HL-60/S4 treated with retinoic acid at 250 ng/mL for 4 days and 3 days (cell line): ENCODE results near the gene DPAGT1.

Source experiments
- in situ Hi-C: fragments of 300-500 bp; cut with MboI; formaldehyde crosslinking; loops from 2 replicates; pipeline ENCODE4 v1.7.0; 2022; ENCODE audit warnings: low sequenced_read_pairs

The DPAGT1 gene

DNA sequence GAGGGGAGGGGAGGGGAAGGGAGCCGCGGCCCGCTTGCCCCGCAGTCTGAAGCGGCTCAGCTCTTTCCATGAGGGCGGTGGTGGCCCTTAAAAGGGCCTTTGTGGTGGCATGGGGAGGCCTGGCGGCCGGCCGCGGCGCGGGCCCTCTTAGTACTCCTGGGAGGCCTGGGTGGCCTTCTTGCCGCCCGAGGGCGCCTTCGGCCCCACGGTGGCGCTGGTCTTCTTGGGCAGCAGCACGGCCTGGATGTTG, 6.9 kb downstream of the DPAGT1 start:
- in situ Hi-C loops = no loop called here

DNA sequence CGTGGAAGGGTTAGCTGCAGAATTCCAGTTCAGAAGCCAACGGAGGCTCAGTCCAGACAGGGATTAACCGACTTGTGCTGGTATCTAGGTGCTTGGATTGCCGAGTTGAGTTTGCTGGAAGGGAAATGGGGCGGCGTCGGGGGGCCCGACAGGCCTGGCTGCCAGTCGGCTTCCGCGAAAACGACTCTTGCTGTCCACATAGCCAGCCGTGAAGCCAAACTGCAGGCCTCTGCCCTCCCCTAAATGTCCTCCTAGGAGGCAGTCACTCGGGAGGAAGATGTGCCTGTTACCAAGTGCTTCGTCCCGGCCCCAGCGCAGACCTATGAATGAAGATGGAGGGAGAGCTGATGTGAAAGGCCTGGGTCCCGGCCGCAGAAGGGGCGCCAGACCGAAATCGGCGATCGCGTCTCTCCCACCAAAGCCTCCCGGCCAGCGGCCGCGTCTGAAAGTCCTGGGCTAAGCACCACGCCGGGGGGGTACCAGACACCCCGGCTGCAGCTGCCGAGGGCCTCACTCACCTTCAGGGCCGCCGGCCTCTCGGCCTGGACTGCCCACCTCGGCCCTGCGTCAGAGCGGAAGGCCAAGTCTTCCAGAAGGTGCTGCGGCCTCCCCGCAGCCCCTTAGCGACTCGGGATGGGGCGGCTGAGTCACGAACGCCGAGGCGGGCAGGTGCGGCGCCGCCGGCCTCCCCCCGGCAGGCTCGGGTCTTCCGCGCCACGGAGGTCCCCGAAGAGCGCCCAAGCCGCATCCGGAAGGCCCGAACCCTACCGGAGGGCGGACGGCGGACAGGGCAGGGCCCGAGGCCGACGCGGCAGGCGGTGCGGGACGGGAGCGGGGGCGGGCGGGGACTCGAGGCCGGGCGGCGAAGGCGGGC, 7.5 kb downstream of the DPAGT1 start:
- in situ Hi-C loops = no loop called here

DNA sequence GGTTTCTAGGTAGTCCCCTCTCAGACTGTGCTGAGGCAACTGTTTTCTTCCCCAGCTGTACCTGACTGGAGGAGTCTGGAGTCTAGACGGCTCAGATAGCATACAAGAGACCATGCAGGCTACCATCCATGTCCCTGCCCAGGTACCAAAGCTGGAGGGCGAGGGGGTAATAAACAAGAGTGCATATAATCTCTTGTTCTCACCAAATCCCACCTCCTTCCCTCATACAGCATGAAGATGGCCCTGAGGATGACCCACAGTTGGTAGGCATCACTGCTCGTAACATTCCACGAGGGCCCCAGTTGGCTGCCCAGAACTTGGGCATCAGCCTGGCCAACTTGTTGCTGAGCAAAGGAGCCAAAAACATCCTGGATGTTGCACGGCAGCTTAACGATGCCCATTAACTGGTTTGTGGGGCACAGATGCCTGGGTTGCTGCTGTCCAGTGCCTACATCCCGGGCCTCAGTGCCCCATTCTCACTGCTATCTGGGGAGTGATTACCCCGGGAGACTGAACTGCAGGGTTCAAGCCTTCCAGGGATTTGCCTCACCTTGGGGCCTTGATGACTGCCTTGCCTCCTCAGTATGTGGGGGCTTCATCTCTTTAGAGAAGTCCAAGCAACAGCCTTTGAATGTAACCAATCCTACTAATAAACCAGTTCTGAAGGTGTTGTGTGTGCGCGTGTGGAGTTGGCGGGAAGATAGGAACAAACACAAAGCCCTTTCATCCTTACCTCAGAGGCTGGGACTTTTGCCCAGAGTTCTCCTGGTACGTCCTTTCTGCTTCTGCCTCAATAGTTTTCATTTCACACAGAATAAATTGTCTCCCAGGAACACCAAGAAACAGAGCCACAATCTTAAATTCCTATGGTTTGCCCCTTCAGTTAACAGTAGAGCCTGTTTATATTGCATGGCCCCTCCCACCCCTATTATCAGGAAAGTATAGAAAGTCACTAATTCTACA, 8.5 kb downstream of the DPAGT1 start:
- in situ Hi-C loops = no loop called here

DNA sequence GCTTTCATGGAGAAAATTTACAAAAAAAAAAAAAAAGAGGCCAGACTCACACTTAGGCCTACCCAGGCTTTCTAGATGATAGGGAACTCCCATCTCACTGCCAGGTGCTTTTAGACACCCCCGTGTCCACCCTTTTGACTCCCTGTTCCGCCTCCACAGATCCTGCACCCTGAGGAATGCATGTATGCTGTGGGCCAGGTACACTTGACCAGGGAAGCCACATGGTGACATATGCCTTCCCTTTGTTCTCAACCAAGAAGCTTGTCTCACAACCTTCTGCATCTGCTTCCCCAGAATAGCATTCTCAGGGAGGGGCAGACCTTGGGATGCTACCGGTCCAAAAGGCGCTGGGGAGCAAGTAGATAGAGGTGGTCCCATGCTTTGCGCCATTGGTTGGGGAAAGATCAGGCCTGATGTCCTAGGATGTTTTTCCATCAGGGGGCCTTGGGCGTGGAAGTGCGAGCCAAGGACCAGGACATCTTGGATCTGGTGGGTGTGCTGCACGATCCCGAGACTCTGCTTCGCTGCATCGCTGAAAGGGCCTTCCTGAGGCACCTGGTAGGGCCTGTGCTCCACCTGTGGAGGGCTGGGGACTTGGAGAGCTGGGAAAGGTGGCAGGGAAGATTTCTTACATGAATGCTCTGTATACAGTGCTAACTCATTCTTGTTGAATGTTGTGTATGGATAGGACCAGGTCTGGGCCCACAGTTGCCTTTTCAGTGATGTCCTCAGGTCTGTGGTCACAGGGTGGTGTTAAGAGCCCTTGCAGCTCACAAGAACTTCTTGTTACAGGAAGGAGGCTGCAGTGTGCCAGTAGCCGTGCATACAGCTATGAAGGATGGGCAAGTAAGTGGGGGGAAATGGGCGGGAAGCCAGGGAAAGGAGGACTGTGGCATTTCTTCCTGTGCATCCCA, 9.4 kb downstream of the DPAGT1 start:
- in situ Hi-C loops = no loop called here

DNA sequence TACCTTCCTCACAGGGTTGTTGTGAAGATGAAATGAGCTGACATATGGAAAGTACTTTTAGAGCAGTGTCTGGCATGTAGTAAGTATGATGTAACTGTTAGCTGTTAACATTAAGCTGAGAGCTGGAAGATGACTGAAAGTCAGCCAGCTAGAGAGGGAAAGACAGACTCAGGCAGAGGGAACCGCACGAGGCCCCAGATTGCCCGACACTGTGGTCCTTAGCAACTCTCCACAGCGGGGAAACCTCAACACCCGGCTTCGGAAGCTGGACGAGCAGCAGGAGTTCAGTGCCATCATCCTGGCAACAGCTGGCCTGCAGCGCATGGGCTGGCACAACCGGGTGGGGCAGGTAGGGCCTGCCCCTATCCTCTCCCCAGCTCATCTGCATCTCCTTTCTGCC, 10.5 kb downstream of the DPAGT1 start:
- in situ Hi-C loops = no loop called here

DNA sequence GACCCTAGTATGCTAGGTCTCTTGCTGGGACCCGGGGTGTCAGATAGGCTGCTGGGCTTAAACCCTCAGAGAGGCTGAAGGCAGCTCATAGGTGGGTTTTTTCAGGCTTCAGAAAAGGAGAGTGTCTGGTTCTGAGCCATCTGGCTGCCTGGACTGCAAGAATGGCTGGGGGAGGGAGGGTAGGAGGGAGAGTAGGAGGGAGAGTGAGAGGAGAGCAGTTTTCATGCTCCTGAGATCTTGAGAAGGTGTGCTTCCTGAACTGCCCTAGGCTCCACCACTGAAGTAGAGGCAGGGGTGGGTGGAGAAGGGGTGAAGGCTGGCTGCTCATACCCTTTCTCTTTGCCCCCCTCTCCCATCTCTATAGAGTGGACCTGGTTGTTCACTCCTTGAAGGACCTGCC, 12.3 kb downstream of the DPAGT1 start:
- in situ Hi-C loops = no loop called here

DNA sequence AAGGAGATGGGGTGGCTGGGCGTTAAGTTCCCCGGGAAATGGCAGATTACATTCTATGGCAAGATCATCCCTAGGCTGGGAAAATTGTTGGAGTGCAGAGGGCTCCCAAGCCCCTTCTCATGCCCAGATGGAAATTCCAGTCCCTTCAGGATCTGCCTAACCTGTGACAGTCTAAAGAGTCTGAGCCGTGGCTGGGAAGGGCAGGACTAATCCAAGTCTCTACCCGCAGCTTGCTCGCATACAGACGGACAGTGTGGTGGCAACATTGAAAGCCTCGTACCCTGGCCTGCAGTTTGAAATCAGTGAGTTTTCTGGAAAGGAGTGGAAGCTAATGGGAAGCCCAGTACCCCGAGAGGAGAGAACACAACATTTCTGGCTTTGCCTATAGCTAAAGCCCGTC, 13.2 kb downstream of the DPAGT1 start:
- in situ Hi-C loops = no loop called here

DNA sequence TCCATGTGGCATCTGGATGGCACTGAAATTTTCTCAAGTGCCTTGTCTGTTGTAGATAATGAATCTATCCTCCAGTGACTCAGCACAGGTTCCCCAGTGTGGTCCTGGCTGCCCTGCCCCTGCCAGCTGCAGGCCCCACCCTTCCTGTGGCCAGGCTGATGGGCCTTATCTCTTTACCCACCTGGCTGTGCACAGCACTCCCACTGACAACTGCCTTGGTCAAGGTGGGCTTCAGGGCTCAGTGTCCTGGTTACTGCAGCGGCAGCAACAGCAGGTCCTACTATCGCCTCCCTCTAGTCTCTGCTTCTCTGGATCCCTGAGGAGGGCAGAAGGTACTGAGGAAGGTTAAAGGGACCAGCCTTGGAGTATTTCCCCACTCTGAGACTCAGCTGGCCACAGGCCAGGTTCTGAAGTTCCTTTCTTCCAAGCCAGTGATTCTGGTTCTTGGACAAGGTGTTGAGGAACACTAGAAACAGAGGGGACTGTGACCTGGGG, 13.9 kb downstream of the DPAGT1 start:
- in situ Hi-C loops = no loop called here

DNA sequence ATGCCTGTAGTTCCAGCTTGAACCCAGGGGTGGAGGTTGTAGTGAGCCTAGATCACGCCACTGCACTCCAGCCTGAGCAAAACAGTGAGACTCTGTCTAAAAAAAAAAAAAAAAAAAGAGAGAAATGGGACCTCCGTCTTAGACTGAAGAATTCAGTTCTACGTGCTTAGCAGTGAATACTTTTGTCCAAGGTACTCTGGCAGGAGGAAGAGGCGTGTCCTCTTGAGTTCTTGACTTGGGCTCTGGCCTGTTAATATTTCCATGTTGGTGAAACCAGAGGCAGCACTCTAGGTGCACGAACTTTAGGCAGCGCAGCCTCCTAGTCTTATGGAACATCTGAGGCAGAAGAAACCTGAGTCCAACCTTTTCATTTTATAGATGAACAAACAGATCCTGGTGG, 14.5 kb downstream of the DPAGT1 start:
- in situ Hi-C loops = no loop called here

DNA sequence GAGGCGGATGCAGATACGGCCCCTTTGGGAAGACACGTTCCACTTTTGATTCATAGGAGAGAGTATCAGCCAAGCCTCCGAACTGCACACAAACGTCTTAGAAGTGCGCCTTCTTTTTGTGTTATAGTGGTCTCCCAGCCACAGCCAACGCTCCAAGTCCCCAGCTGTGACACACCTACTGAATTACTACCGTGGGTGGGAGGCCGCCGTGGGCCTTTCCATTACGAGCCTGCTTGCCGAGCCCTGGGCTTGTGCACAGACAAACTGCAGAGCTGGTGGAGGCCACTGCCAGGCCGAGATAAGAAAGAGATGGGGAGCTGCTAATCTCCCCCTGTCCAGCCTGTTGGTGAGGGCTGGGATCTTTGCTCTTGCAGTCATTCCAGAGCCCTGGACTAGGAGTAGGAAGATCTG, 16.2 kb downstream of the DPAGT1 start:
- in situ Hi-C loops = no loop called here

DNA sequence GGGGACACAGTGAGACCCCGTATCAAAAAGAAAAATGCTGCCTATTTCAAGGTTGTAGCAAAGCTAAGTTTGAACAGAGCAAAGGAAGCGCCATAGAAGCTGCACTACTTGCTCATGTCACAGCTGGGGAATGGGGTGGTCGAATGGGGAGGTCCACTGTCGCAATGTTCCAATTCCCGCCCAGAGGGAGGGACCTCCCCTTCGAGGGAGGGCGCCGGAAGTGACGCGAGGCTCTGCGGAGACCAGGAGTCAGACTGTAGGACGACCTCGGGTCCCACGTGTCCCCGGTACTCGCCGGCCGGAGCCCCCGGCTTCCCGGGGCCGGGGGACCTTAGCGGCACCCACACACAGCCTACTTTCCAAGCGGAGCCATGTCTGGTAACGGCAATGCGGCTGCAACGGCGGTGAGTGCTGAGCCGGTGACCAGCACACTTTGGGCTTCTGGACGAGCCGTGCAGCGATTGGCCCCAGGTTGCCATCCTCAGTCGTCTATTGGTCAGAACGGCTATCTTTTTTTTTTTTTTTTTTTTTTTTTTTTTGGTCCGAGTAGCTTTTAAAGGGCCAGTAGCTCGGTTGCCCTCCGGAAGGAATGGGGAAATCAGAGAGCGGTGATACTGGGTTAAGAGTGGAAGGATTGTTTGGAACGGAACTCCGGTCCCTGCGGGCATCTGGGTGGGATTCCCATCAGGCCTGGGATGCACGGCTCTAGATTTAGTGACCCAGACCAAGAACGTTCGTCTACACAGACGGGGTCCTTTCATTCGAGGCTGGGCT, 16.8 kb downstream of the DPAGT1 start, which contains the start of gene HMBS:
HMBS (plus strand) TSS at position 219 of the 774 bp plus-strand sequence; CDS start at position 372, 153 bp downstream.
- in situ Hi-C loops = no loop called here

DNA sequence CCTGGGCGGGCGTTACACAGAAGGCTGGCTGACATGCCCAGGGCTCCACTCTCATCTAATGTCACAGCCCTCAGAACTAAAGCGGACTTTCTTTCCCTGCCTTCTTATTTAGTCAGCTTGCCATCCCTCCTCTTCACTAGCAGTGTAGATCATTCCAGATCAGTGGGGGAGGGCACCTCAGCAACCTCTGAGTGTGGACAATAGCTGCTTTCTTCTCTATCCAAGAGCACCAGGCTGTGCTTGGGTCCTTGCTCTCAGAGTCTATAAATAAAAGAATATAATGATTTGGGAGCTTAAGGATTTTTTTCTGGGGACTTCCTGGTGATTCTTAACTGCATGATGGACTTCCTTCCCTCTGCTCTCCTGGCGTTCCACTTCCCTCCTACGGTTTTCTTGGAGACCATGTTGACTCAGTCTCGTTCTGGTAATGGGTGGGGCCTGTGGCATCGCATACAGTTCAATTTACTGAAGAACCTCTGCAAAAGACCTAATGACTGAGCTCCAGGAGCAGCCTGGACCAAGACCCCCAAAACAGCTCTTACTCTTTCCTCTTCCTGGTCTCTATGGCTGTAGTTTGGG, 19.9 kb downstream of the DPAGT1 start:
- in situ Hi-C loops = no loop called here

DNA sequence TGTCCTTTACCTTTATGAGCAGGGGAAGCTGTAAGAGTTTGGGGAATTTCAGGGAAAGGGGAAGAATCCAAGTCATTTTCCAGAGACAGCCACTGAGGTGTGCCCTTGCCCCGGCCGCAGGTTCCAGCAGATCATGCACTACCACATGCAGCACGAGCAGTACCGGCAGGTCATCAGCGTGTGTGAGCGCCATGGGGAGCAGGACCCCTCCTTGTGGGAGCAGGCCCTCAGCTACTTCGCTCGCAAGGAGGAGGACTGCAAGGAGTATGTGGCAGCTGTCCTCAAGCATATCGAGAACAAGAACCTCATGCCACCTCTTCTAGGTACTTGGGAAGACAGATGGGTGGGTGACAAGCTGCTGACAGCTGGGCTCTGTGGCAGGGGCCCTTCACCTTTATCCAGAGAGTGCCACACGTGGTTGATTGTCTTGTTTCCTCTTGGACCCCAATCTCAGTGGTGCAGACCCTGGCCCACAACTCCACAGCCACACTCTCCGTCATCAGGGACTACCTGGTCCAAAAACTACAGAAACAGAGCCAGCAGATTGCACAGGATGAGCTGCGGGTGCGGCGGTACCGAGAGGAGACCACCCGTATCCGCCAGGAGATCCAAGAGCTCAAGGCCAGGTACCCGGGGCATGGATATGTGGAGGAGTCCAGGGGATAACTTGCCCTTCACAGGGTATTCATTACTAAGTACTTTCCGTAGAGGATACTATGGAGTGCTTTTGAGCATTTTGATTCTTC, 22.8 kb downstream of the DPAGT1 start:
- in situ Hi-C loops = no loop called here

DNA sequence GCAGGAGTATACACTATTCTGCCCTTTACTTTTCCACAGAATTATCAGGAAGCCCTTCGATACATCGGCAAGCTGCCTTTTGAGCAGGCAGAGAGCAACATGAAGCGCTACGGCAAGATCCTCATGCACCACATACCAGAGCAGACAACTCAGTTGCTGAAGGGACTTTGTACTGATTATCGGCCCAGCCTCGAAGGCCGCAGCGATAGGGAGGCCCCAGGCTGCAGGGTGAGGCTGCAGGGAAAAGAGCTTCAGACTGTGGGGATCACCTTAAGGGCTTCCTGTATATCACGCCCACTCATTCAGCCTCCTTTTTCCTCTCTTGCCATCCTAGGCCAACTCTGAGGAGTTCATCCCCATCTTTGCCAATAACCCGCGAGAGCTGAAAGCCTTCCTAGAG, 23.8 kb downstream of the DPAGT1 start:
- in situ Hi-C loops = no loop called here

DNA sequence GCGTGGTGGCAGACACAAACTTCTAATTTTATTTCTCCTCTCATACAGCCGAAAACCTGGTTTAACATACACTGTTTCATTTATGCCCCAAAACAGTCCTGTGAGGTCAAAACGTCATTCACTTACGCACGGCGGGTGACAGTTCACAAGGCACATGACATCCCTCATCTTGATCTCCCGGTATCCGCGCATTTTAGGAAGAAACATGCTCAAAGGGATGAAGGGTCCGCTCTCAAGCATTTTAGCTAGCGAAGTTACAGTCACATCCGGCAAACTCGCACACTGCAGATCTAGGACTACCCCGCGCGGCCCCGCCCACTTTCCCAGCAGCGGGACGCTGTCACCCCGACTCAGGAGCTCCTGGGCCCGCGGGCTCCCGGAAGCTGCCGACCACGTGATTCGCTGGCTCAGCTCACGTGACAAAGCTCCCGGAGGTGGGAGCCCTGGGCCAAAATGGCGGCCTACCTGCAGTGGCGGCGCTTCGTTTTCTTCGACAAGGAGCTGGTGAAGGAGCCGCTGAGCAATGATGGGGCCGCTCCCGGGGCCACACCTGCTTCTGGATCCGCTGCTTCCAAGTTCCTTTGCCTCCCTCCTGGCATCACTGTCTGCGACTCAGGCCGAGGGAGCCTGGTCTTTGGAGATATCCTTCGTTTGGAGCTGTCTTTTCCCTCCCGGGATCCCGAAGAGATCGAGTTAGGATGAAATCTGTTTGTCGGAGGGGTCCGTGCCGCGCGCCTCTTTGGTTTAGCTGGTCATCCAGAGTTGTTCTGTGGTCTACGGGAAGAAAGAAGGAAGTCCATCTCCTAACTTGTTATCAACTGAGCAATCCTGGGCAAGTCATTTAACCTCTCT, 34.1 kb downstream of the DPAGT1 start, which contains the start of gene VPS11:
VPS11 (plus strand) TSS at position 448 of the 852 bp plus-strand sequence; CDS start at position 454, 6 bp downstream.
- in situ Hi-C loops = no loop called here

DNA sequence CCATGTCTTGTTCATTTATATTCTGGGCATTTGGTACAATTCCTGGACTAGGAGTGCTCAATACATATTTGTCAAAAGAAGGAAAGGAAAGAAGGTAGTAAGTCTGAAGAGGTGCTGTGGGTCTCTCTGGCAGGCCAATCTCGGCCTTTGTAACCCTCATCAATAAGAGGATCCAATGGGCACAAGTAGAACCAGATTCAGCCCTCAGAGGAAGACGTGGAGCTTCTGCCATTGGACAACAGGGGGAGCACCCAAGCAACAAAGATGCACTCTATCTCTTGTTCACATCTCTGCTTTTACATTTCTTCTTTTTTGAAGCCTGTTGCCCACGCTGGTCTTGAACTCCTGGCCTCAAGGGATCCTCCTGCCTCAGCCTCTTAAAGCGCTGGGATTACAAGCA, 36.3 kb downstream of the DPAGT1 start:
- in situ Hi-C loops = no loop called here

DNA sequence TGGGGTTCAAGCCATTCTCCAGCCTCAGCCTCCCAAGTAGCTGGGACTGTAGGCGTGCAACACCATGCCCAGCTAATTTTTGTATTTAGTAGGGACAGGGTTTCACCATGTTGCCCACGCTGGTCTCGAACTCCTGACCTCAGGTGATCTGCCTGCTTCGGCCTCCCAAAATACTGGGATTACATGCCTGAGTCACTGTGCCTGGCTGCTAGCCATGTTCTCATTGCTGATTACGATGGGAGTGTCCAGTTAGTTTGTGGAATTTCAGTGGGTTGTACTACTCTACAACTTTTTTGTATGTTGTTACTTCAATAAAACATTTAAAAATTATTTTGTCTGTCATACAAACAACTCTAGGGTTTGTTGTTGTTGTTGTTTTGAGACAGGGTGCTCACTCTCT, 38.9 kb downstream of the DPAGT1 start:
- in situ Hi-C loops = no loop called here

DNA sequence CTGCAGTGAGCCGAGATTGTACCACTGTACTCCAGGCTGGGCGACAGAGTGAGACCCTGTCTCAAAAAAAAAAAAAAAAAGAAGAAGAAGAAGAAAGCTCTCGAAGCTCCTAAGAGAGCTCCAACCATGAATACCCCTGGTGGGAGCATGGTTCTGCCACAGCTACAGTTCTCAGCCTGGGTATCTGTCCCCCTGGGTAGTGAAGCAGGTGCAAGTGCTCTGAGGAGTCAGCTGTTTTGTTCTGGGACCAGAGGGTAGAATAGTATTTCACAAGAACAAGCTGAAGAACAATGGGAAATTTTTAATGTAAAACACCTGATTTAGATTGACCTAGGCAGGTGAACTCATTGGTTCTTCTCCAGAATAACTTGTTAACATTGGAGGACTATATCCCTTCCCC, 40.4 kb downstream of the DPAGT1 start:
- in situ Hi-C loops = no loop called here
